Endothelial cell of umbilical vein (primary cell): ENCODE data around the gene CLDND1. TPM values are rescaled to one million over a fixed set of nuclear protein-coding genes. Genes with fewer than 3 reads are reported as not detected.

Source experiments
- BruUV-seq: library from RNA; stranded (reverse); fragments of 400-500 nt; replicated peaks from 2 replicates; lab custom pipeline; 2021; lab: Mats Ljungman, UMichigan
- CTCF ChIA-PET: fragments of 300-600, 350-600 bp; sonication (Branson Sonifier 250); formaldehyde crosslinking; loops from one replicate; lab custom pipeline; 2021; ENCODE audit warnings: antibody characterized with exemption, inconsistent platforms; lab: Charles Lee
- POLR2A ChIA-PET: fragments of 300-600, 350-600 bp; sonication (Branson Sonifier 250); formaldehyde crosslinking; loops from one replicate; lab custom pipeline; 2021; ENCODE audit warnings: antibody characterized with exemption, inconsistent platforms; lab: Charles Lee
- DNase-seq: peaks from one replicate; pipeline ENCODE4 v3.0.0-alpha.2; 2011; ENCODE audit warnings: low read depth, low spot score
- FAIRE-seq: peaks from 2 replicates; lab custom pipeline; 2011; peaks lifted over from hg19 to GRCh38; lab: Jason Lieb, UNC
- H2AFZ ChIP-seq: 2 replicates; pipeline ENCODE4 v1.6.0; 2012; ENCODE audit warnings: low read depth, low read length, control low read depth, inconsistent platforms
- H3K27ac ChIP-seq: 2 replicates; pipeline ENCODE4 v1.5.1; 2011; ENCODE audit warnings: low read depth, mild to moderate bottlenecking, control low read depth, low read length, moderate library complexity; ENCODE audit not compliant: insufficient read depth
- H3K27me3 ChIP-seq, 2 experiments: 2 replicates each; pipeline versions ENCODE4 v1.6.0 to v1.6.1; 2011; ENCODE audit warnings: low read length in 2 of 2, mixed read lengths in 1 of 2; ENCODE audit not compliant: control insufficient read depth in 2 of 2, insufficient read depth in 2 of 2
- H3K36me3 ChIP-seq, 2 experiments: 2 replicates in 1 of 2; 3 replicates in 1 of 2; pipeline ENCODE4 v1.5.1; 2011; ENCODE audit warnings: low read length in 2 of 2, mild to moderate bottlenecking in 1 of 2, moderate library complexity in 1 of 2; ENCODE audit not compliant: control insufficient read depth in 2 of 2, insufficient read depth in 2 of 2; ENCODE audit errors: extremely low read depth in 1 of 2
- H3K4me1 ChIP-seq: 3 replicates; pipeline ENCODE4 v1.5.1; 2011; ENCODE audit warnings: mild to moderate bottlenecking, low read length; ENCODE audit not compliant: control insufficient read depth, insufficient read depth; ENCODE audit errors: extremely low read depth
- H3K4me2 ChIP-seq: 2 replicates; pipeline ENCODE4 v1.6.1; 2011; ENCODE audit warnings: low read length, control low read depth, mixed read lengths; ENCODE audit not compliant: insufficient read depth
- H3K4me3 ChIP-seq, 3 experiments: fragments of 200-600 bp in 1 of 3; sonication (generic), shearing (Covaris generic) in 1 of 3; replicated peaks in 1 of 3; 2 replicates each; pipeline ENCODE4 v1.5.1; 2011 to 2016; ENCODE audit warnings: control low read depth in 3 of 3, low read length in 3 of 3, mild to moderate bottlenecking in 2 of 3, inconsistent platforms in 1 of 3, low read depth in 1 of 3, moderate library complexity in 1 of 3; ENCODE audit not compliant: insufficient read depth in 1 of 3
- H3K79me2 ChIP-seq: 2 replicates; pipeline ENCODE4 v1.6.0; 2012; ENCODE audit warnings: low read length, inconsistent platforms; ENCODE audit not compliant: control insufficient read depth, insufficient read depth
- H3K9ac ChIP-seq: replicated peaks from 2 replicates; pipeline ENCODE3; 2011; ENCODE audit warnings: low read length, control low read depth; ENCODE audit not compliant: insufficient read depth; ENCODE audit errors: extremely low read depth
- H3K9me1 ChIP-seq: replicated peaks from 3 replicates; pipeline ENCODE4 v1.6.0; 2011; ENCODE audit warnings: mild to moderate bottlenecking, low read length; ENCODE audit not compliant: control insufficient read depth, insufficient read depth; ENCODE audit errors: extremely low read depth
- H3K9me3 ChIP-seq: replicated peaks from 2 replicates; pipeline ENCODE4 v1.5.1; 2012; ENCODE audit warnings: low read length, inconsistent platforms; ENCODE audit not compliant: control insufficient read depth, insufficient read depth
- H4K20me1 ChIP-seq: replicated peaks from 2 replicates; pipeline ENCODE3; 2011; ENCODE audit warnings: mild to moderate bottlenecking, low read length; ENCODE audit not compliant: control insufficient read depth, insufficient read depth; ENCODE audit errors: extremely low read depth
- CTCF ChIP-seq, 2 donors: IDR thresholded peaks; 1 replicate in 1 of 2; 2 replicates in 1 of 2; pipeline ENCODE4 v1.5.1; 2011; ENCODE audit warnings: low read length in 2 of 2, mild to moderate bottlenecking in 2 of 2, moderate library complexity in 2 of 2, control low read depth in 1 of 2, inconsistent platforms in 1 of 2, low read depth in 1 of 2; ENCODE audit not compliant: insufficient read depth in 1 of 2; ENCODE audit errors: extremely low read depth in 1 of 2
- EZH2 ChIP-seq: IDR thresholded peaks from 2 replicates; pipeline ENCODE4 v1.6.1; 2012; ENCODE audit warnings: borderline replicate concordance, low read depth, mild to moderate bottlenecking, moderate library complexity, low read length, inconsistent platforms; ENCODE audit not compliant: severe bottlenecking
- FOS ChIP-seq: IDR thresholded peaks from 2 replicates; pipeline ENCODE4 v1.6.1; 2011; ENCODE audit warnings: mild to moderate bottlenecking, low read length, moderate library complexity, borderline replicate concordance; ENCODE audit not compliant: insufficient read depth
- GATA2 ChIP-seq: IDR thresholded peaks from 2 replicates; pipeline ENCODE4 v1.7.0; 2011; ENCODE audit warnings: low read depth, mild to moderate bottlenecking, moderate library complexity, mixed read lengths, low read length; ENCODE audit not compliant: insufficient read length, insufficient read depth
- JUN ChIP-seq: IDR thresholded peaks from 2 replicates; pipeline ENCODE4 v1.6.1; 2011; ENCODE audit warnings: borderline replicate concordance, low read depth; ENCODE audit not compliant: insufficient read length, insufficient read depth
- MAX ChIP-seq: IDR thresholded peaks from 2 replicates; pipeline ENCODE4 v1.6.1; 2011; ENCODE audit not compliant: insufficient read depth, insufficient read length
- MYC ChIP-seq: IDR thresholded peaks from one replicate; pipeline ENCODE4 v1.6.1; 2011; ENCODE audit warnings: mild to moderate bottlenecking, low read depth, low read length
- POLR2A ChIP-seq: IDR thresholded peaks from 2 replicates; pipeline ENCODE4 v1.6.1; 2012; ENCODE audit warnings: low read depth, mild to moderate bottlenecking, control low read depth, low read length
- POLR2AphosphoS5 ChIP-seq: IDR thresholded peaks from 2 replicates; pipeline ENCODE4 v1.6.1; 2012; ENCODE audit warnings: low read depth, mild to moderate bottlenecking, control low read depth, low read length, moderate library complexity; ENCODE audit not compliant: insufficient read depth
- dilution Hi-C: fragments of 300-500 bp; cut with MboI; formaldehyde crosslinking; loops from one replicate; pipeline ENCODE4 v1.15.0; 2019; ENCODE audit warnings: low sequenced_read_pairs; ENCODE audit not compliant: extremely low pct_ligation_motif_present
- intact Hi-C: fragments of 100-400 bp; cut with micrococcal nuclease; formaldehyde crosslinking; loops from one replicate; pipeline ENCODE4 v1.10.0; 2022
- polyA plus RNA-seq, 4 experiments: library from polyadenylated mRNA; depleted of rRNA in 3 of 4; stranded (reverse) in 3 of 4; unstranded in 1 of 4; fragments of >200 nt; gene quantifications; 2 replicates each; pipeline versions ENCODE4 v1.2.1 to v1.2.3, GENCODE V29; 2011 to 2012; ENCODE audit warnings: missing spikeins in 1 of 4
- total RNA-seq: library from RNA; stranded (reverse); gene quantifications from 2 replicates; pipeline ENCODE4 v1.2.3, GENCODE V29; 2021

CLDND1 gene
- total and polyA plus RNA-seq, 2 donors (not counting 3 experiments of a cell fraction or from before 2014, with no cell fraction given): 101 to 214 TPM

GRCh38 chr3:98536456-98537017, 13.8 kb upstream of the CLDND1 start:
- no peak overlapping the region for H2AFZ ChIP-seq
- H3K27me3 ChIP-seq: peaks cover 11 to 16% of the 10 kb centered on the region in 2 experiments
- intact Hi-C loops (no loop called here), dilution Hi-C loops (no loop called here)
- H3K9me1 ChIP-seq: no peaks in the 10 kb centered on the region
- H3K9ac ChIP-seq: no peak overlapping the region
- TF ChIP-seq GATA2: no peak
- TF ChIP-seq MAX: no peak
- no peak for TF ChIP-seq JUN
- no peak for TF ChIP-seq POLR2A
- no peak for TF ChIP-seq MYC
- no peak for TF ChIP-seq CTCF (IDR thresholded peaks at IDR 0.05; ENCODE audit: extremely low read depth in 1 of 2, insufficient read depth in 1 of 2, low read depth in 1 of 2, low read length in 2 of 2)
- no peak for TF ChIP-seq FOS
- no peak for TF ChIP-seq EZH2
- TF ChIP-seq POLR2AphosphoS5: no peak
- BruUV-seq: no TSS peak
- no peaks in the 10 kb centered on the region for H3K36me3 ChIP-seq
- no peak overlapping the region for H3K4me3 ChIP-seq
- H3K27ac ChIP-seq: no peak overlapping the region
- ChIA-PET CTCF (interaction anchor here (1.7 kb wide), 1 partner anchor 14 kb away, joined by 5 read pairs; the partner anchor contains the start of gene CLDND1), POLR2A (no interaction called here)
- H3K9me3 ChIP-seq: no peaks in the 10 kb centered on the region
- no peaks in the 10 kb centered on the region for H4K20me1 ChIP-seq
- FAIRE-seq (no peak), DNase-seq (no peak)
- no peaks in the 10 kb centered on the region for H3K4me1 ChIP-seq
- no peak overlapping the region for H3K4me2 ChIP-seq
- H3K79me2 ChIP-seq: no peaks in the 10 kb centered on the region
